Stomach (tissue), 4 donors: ENCODE measurements around the gene SLC6A11.

Experiments used
- POLR2A ChIP-seq, 4 donors: fragments of 450-650 bp; IDR thresholded peaks; one replicate each; pipeline ENCODE4 v1.6.1; 2016; ENCODE audit warnings: antibody characterized with exemption in 4 of 4, control low read depth in 2 of 4, mild to moderate bottlenecking in 1 of 4, moderate library complexity in 1 of 4
- TF ChIP-seq, protein P1 (sequence below), 7 experiments: fragments of 450-650 bp in 4 of 7; fragments of 200-600 bp in 3 of 7; sonication (generic) in 3 of 7; IDR thresholded peaks; one replicate each; pipeline ENCODE4 v1.5.1; 2016 to 2019; ENCODE audit warnings: antibody characterized with exemption in 7 of 7, control low read depth in 2 of 7, mild to moderate bottlenecking in 1 of 7

DNA sequence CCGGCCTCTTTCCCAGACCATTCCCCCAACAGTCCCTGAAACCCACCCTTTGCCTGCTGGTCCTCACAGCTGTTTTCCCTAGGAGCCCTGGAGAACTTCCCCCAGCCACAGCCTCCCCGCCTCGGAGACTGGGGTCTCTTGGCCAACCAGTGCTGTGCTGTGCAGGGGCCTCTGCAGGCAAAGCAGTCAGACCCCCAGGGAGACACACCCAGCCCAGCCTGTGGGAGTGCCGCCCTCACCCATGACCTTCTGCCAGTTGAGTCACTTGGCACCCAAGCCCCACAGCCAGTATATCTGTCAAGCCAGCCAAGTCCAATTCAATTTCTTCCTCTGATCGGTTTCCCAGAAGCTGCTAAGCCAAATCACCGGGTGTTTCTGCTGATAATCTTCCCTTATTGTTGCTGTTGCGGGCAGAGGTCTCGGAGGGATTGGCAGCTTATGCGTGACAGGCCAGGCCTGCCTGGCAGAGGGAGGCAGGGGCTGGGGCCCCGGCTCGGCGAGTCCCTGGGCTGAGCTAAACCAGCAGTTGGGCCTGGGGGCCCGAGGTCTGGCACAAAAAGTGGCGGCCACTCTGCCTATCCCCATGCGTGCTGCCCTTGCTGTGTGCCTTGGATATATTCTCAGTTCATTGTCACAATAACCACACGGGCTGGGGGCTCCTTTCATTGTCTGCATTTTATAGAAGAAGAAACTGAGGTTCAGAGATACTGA lies 110.9 kb downstream of the SLC6A11 start:
- TF ChIP-seq, protein P1, sequence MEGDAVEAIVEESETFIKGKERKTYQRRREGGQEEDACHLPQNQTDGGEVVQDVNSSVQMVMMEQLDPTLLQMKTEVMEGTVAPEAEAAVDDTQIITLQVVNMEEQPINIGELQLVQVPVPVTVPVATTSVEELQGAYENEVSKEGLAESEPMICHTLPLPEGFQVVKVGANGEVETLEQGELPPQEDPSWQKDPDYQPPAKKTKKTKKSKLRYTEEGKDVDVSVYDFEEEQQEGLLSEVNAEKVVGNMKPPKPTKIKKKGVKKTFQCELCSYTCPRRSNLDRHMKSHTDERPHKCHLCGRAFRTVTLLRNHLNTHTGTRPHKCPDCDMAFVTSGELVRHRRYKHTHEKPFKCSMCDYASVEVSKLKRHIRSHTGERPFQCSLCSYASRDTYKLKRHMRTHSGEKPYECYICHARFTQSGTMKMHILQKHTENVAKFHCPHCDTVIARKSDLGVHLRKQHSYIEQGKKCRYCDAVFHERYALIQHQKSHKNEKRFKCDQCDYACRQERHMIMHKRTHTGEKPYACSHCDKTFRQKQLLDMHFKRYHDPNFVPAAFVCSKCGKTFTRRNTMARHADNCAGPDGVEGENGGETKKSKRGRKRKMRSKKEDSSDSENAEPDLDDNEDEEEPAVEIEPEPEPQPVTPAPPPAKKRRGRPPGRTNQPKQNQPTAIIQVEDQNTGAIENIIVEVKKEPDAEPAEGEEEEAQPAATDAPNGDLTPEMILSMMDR (IDR thresholded peaks at IDR 0.05), result no peak
- TF ChIP-seq POLR2A (IDR thresholded peaks at IDR 0.05), result no peak
